SU-DHL-6 (cell line): Measurements from ENCODE around the gene FOS.

Source experiments
- EZH2phosphoT487 ChIP-seq: fragments of 200-600 bp; sonication (generic), shearing (Covaris generic); conservative IDR thresholded peaks from 2 replicates; pipeline ENCODE4 v1.6.1; 2018; ENCODE audit warnings: mild to moderate bottlenecking, antibody characterized with exemption, low read length, moderate library complexity, mixed read lengths
- TF ChIP-seq, protein P1 (sequence below): fragments of 200-600 bp; sonication (generic); IDR thresholded peaks from one replicate; pipeline ENCODE4 v1.5.1; 2017; ENCODE audit warnings: antibody characterized with exemption, mild to moderate bottlenecking, low read length, moderate library complexity; ENCODE audit not compliant: insufficient read depth, poor library complexity, severe bottlenecking

DNA sequence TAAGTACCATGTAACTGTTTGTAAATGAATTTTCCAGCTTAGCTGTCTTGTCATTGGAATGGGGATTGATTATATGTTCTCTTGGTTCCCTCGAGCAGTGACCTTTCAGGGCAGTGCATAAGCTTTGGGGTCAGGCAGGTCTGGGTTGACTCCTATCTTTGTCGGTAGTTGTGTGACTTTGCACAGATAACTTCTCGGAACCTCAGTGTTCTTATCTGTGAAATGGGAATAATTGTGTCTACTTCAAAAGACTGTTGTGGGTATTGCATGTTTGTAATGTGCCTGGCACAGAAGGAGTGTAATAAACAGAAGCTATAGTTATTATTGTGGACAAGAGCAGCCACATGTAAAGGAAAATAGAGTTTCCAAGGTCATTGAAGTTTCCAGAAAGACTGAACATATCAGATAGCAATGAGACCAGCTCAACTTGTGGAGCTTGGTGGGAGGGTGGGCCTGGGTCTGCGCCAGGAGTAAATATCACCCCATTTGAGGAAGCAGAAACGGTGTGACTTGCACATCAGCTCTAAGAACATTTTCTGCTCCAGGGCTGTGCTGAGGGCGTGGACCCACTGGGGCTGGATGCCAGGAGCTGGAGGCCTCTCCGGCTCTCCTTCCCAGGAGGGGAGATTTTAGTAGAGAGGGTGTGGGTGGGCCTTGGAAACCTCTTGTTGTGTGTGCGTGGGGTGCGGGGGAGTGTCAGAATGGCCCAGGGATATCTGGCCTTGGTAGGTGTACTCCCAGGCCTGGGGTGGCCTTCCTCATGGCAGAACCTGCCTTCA lies 19.7 kb downstream of the FOS start:
- TF ChIP-seq, protein P1, sequence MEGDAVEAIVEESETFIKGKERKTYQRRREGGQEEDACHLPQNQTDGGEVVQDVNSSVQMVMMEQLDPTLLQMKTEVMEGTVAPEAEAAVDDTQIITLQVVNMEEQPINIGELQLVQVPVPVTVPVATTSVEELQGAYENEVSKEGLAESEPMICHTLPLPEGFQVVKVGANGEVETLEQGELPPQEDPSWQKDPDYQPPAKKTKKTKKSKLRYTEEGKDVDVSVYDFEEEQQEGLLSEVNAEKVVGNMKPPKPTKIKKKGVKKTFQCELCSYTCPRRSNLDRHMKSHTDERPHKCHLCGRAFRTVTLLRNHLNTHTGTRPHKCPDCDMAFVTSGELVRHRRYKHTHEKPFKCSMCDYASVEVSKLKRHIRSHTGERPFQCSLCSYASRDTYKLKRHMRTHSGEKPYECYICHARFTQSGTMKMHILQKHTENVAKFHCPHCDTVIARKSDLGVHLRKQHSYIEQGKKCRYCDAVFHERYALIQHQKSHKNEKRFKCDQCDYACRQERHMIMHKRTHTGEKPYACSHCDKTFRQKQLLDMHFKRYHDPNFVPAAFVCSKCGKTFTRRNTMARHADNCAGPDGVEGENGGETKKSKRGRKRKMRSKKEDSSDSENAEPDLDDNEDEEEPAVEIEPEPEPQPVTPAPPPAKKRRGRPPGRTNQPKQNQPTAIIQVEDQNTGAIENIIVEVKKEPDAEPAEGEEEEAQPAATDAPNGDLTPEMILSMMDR: no peak
- no peak for TF ChIP-seq EZH2phosphoT487
